CD4-positive, alpha-beta T cell treated with Interleukin-6 for 4 hours (primary cell): Measurements from ENCODE around the gene BLOC1S5.

ENCODE experiments used
- DNase-seq: peaks from one replicate; pipeline ENCODE4 v3.0.0-alpha.2; 2020; ENCODE audit warnings: mixed read lengths

The BLOC1S5 gene, protein sequence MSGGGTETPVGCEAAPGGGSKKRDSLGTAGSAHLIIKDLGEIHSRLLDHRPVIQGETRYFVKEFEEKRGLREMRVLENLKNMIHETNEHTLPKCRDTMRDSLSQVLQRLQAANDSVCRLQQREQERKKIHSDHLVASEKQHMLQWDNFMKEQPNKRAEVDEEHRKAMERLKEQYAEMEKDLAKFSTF

DNA sequence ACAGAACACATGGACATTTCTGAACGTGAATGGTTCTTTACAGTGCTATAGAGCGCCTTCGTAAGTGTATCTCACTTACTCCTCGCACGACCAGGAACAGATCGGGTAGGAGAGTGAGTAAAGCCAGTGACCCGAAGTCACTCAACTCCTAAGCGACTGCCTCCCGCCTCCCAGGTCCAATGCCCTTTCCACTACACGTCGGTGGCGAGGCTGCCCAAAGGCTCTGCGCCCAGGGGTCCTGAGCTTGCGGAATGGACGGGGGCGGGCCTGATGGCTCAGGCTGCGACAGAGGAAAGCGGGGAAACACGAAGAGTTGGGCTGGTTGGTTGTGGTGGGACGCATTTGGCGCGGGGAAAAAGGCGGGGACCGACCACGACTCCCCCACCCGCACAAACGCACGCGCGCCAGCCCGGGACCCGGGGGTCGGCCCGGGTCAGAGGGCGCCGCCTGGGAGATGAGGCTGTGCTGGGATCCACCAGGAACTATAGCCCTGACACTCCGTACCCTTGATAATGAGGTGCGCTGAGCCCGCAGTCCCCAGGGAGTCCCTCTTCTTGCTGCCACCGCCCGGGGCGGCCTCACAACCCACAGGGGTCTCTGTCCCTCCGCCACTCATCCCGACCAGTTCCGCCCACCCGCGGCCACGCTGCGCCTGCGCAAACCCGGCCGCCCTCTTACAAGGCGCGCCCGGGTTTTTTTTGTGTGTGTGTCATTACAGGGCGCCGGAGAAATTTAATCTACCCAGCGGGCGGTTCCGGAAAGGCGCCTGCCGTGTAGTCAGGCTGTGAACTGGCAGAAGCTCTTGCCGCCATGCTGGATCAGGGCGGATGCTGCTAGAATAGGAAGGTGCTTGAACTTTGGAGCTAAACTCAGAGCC is at the start of gene BLOC1S5:
Gene BLOC1S5 (minus strand): TSS at position 629 of the 877 bp plus-strand sequence. CDS start 13 bp downstream, at position 616.
- peak; percentile 96 for DNase-seq

DNA sequence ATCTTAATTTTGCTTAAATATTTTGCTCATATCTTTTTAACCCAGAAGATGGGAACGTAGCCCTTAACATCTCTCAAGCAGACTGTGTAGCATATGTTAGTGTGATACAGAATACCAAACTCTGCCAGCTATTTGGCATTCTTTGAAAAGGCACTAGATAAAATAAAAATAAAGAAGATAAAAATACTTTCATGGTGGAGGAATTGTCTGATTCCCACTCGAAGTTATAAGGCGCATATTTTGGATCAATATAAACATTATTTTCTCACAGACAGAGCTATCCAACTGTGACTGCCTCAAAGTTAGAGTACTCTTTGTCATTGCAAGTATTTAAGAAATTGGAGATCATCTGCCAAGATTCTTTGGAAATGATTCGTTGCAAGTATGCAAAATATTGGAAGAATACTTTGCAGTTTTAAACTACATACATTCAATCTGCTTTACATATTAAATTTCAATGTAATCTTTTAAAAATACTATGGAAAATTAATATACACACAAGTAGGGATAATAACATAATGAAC is 49.0 kb upstream of the BLOC1S5 start:
- no peak for DNase-seq

DNA sequence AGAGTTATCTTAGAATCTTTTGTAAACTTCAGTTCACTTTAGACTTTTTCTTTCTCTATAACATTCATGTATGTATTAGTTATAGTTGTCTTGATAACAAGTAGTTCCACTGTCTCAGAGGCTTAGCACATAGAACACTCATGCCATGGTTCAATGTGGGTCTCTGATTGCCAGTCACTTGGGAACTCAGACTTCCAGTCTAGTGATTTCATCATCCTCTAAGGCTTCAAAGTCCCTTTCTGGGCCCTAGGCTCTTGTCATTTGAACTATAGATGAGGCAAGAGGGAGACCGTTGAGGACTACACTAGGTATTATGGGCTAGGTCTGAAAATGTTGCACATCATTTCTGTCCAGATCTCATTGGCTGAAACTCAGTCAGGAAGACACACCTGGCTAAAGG is 46.5 kb upstream of the BLOC1S5 start:
- DNase-seq: no peak

DNA sequence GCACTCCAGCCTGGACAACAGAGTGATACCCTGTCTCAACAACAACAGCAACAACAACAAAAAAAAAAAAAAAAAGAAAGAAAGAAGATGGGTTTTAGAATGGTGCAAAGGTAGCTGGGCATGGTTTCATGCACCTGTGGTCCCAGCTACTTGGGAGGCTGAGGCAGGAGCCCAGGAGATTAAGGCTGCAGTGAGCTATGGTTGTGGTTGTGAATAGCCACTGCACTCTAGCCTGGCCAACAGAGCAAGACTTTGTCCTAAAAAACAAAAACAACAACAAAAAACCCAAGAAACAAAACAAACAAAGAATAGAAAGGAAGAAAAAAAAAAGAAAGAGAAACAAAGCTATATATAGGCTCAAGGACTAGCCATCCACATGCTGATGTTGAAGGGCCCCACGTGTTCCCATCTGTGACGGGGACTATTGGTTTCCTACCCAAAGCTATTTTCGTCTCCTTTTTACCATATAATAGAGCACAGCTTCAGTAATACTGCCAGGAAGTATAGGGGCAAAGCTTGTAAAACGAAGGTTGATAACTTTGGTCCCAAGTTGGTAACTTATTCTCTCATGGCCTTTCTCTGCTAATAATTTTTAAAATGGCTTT is 46.0 kb upstream of the BLOC1S5 start:
- no peak for DNase-seq

DNA sequence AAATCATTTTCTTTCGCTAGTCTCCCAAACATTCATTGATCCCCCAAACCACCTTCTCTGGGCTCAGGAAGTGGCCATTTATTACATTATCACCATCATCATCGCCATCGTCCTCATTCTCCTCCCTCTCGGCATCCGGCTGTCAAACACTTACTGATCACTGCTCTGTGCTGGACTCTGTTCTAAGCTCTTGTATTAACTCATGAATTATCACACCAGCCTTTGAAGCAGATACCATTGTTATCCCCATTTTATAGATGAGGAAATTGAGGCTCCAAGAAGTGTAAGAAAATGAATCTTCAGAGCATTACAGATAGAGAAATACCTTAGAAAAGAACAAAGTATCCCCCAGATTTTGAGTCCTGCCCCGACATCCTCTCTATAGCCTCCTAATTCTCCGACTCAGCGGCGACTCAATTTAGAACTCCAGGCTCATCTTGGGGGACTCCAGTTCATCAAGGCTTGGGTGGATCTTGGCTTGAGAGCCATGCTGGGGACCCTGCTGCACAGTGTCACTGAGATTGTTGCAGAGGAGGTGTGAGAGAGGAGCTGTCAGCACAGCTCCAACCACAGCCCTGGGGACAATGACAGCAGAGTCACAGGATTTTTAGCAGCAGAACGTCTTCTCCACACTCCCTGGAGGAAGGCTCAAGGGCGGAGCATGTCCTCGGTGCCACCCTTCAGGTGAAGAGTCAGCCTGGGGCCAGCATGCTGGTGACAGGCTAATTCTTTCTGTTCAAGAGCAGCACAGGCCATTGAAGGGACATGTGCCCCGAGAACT is 44.8 kb upstream of the BLOC1S5 start:
- DNase-seq: no peak

DNA sequence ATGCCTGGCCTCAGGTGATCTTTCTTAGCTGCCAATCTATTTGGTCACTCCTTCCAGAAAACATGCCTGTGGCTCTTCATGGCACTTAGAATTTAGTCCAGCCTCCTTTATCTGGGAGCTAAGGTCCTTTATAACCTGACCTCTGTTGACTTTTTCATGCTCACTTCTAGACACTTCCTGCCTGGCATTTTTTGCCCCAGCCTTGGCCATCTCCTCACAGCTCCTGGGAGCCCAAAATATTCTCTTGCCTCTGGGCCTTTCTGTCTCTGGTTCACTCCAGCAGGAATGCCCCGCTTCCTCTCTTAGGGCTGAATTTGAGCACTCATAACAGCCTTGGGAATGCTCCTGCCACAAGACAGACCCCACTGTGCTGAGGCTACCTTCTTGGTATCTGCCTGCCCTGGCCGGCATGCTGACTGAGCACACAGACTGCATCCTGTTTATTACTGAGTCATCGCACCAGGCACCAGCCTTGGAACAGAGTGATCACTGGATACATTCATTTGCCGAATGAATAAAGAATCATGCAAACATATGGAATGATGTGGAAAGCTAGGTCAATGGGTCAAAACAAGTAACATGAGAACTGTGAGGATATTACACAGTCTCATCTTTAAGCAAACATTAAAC is 44.0 kb upstream of the BLOC1S5 start:
- no peak for DNase-seq

DNA sequence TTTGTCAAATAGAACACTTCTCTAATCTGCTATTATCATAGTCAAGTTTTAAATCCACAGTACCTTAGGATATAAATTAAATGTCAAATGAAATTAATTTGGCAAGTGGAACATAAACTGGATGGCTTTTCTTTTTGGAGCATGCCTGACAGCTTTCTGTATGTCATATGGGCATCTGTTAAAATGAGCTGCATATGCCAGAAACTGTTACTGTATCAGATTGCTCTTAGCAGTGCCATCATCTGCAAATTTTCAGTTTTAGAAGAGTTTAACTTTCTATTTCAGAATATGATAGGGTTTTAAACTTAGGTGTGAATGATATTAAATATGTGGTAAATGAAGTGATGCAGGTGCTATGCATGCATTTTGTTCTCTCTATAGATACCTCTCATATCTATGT is 41.6 kb upstream of the BLOC1S5 start:
- DNase-seq: no peak

DNA sequence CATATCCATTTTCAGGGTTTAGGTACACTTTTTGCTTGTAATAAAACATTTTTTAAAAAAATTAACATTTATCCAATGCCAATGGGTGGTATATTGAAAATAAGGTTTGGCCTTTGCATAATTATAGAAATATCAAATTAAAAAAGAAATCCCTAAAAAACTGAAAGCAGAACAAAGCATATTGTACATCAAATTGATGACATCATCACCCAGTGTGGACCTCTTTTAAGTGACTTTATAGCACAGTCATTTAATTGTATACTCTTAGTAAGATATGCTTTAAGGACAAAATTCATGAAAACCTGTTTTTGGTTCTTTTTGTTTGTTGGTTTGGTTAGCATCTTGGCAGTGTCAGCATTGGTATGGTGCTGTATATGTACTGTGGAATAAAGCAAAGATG is 39.5 kb upstream of the BLOC1S5 start:
- DNase-seq: no peak

DNA sequence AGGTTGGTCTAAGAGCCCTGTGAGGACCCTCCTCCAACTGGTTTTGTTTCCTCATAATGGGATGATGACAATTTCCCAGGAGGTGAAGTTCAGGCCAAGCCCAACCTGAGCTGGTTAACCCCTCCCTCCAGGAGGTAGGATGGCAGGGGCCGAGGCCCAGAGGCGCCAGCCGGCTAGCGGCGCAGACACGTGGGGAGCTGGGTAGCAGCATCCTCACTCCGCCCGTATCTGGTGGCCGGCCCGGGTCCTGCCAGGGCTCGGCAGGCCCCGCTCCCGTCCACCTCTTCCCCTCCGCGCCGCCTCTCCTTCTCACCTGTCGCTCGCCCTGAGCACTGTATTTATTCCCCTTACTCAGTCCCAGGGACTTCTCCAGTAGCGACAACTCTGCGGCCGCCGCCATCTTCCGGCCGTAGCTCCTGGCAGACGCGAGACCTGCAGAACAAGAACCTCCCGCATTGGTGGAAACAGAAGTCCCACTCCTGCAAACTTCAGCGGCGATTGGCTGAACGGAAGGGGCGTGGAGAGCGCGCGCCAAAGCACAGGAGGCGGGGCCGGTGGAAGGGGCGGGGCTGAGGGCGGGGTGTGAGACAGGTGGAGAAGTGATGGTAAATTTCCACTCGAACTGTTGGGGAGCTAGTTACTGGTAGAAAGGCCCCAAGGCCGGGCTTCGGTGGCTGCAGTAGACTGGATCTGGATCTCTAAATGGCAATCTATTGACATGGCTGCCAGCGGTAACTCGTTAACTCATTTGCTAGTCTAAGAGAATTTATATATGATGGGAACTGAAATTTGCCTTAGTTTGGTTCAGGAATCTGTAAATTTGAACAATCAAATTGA is 38.2 kb upstream of the BLOC1S5 start, which contains the start of gene EEF1E1:
Gene EEF1E1 (minus strand): TSS at position 427 of the 837 bp plus-strand sequence. CDS start 27 bp downstream, at position 400.
- peak; percentile 97 for DNase-seq

DNA sequence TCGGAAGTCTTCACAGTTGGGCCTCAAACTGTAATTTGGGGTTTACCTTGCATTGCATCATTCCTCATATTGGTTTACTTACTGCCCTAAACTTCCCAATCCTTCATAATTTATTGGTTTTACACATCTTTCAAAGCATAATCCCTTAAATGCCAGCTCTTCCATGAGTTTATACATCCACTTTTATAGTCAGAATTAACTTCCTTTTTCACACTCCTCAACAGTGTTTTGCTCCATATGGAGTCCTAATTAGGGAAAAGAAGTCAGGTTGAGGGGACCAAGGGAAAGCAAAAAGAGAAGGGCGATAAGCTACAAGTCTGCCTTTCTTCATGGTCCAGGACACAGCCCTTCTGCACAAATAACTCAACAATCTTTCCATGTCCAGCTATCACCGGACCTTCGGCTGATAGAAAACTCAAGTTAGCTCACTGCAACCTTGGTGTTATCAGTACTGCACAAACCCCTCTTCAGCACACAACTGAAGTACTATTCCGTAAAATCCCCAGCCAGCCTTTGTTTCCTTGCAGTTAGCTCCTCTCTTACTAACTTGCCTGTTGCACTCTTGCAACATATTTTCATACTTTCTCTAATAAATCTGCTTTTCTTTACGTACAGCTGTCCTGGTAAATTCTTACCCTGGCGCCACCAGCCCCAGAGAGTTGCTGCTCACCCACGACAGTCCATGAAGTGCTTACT is 36.1 kb upstream of the BLOC1S5 start:
- DNase-seq: no peak

DNA sequence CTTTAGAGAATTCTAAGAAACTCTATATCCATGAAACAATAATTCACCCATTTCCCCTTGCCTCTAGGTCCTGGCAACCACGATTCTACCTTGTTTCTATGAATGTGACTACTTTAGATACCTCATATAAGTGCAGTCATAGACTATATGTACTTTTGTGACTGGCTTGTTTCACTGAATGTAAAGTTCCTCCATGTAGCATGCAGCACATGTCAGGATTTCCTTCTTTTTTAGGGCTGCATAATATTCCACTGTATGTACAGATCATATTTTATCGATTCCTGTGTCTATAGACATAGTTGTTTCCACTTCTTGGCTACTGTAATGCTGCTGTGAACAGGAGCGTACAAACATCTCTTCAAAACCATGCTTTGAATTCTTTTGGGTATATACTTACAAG is 26.5 kb upstream of the BLOC1S5 start:
- DNase-seq: no peak

DNA sequence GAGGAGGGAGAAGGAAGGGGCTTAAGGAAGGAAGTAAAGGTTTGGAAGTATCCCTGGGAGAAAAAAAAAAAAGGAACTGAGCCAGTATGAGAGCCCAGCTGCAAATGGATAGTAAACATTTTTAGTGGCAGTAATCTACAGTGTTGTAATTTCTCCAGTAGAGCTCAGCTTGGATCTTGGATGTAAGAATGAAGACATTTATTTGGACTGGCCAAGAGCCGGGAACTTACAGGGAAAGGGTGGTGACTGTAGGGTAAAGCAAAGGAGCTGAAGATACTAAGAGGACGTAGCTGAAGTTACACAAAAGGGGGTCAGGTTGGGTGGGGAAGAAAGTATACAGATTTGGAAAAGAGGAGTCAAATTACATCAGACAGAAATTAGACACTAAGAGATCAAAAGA is 24.7 kb upstream of the BLOC1S5 start:
- no peak for DNase-seq

DNA sequence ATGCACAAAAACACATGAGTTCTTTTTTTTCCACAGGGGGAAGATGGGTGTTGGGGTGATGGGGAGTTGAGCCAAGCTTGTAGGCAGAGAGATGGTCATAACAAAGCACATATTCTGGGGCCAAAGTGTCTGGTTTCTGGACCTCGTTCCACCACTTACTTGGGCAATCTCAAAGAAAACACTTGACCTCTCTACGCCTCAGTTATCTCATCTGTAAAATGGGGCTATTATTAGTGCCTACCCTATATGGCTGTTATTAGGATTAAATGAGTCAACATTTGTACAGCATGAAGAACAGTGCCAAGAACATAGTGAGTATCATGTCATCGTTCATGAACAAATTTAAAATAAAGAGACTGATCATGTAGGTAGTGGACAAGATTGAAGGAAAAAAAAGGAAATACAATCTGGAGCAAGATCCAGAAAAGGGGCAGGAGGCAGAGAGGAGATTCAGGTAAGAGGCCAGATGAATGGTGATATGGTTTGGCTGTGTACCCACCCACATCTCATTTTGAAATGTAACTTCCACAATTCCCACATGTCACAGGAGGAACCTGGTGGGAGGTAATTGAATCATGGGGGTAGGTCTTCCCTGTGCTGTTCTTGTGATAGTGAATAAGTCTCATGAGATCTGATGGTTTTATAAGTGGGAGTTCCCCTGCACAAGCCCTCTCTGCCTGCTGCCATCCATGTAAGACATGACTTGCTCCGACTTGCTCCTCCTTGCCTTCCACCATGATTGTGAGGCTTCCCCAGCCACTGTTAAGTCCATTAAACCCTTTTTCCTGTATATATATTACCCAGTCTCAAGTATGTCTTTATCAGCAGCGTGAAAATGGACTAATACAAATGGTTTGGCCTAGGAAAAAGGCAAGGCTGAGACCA is 23.9 kb upstream of the BLOC1S5 start:
- no peak for DNase-seq

DNA sequence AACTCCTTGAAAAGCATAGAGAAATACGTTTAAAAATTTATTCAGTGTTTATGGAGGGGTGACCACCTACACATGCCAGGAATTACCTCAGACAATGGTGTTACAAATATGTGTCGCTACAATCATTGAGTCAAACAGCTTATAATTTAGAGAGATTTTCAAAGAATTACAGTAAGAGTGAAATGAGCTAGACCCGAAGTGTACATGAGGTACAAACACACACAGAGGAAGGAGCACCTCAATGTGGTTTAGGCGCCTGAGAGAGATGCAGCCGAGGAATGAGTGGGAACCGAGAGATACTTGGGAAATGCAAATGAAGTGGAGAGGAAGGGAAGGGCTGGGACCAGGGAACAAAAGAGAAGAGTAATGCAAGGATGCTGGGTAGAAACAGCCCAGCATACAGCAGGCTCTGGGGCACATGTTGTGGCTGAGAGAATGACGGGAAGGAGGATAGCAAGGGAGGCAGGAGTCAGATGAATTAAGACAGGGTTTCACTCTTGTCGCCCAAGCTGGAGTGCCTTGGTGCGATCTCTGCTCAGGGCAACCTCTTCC is 22.6 kb upstream of the BLOC1S5 start:
- no peak for DNase-seq

DNA sequence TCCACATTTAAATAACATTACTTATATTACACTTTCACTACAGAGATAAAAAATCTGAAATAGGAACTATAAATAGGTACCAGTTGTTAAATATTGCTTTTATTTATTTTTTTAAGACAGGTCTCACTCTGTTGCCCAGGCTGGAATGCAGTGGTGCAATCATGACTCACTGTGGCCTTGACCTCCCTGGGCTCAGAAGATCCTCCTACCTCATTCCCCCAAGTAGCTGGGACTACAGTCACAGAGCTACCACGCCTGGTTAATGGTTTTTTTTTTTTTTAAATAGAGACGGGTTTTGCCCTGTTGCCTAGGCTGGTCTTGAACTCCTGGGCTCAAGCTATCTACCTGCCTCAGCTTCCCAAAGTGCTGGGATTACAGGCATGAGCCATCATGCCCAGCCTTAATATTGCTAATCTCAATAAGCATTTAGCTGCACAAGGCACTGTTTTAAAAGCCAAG is 20.9 kb upstream of the BLOC1S5 start:
- no peak for DNase-seq

DNA sequence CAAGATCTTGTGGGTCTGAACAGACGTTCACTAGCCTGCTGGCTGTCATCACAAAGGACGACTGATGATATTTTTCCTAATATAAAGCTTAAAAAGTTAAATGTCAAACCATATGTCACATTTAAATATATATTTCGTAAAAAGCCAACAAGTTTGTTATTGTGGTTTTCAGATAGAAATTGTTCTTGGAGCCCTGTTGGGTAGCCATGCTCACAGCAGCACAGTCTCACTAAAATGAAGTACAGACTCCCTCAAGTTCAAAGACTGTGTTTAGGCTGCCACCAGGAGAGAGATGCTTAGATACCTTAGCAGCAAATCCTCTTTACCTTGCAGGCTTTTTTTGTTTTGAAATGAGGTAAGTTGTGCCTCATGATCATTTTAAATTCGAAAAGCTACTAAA is 20.4 kb upstream of the BLOC1S5 start:
- DNase-seq: no peak

DNA sequence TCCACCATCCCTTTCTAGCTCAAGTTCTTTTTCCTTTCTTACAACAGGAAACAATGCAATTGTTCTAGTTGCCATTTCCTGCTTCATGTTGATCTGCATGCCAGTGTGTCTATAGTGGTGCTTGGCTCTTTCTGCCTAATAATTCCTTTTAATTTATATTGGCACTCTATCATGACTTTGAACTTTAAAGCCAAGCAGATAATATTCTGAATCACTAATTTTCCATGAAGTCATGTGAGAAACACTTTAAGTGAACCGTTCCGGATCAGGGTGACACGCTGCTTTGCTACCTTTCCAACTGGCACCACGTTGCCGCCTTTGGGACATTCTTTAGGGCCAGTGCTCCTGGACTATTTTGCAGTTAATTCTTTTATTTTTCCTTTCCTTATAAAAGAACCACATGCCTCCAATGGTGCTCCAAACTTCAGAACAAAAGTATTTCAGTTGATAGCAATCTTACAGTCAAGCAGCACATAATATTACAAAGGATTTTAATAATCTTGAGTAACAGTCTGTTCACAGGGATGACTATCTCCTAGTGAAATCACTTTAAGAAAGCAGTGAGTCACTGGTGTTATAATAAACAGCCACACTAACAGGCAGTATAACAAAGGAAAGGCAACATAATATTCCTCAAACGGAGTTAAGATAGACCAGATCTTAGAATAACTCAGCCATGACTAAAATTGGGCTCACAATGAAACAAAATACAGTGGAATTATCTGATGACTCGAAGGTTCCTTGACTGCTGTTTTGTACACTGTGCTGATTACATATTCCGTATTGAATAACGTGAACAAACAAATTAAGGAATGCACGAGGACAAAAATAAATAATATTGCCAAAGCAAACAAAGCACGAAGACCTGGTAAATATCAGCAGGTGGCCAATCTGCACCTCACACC is 19.0 kb upstream of the BLOC1S5 start:
- no peak for DNase-seq

DNA sequence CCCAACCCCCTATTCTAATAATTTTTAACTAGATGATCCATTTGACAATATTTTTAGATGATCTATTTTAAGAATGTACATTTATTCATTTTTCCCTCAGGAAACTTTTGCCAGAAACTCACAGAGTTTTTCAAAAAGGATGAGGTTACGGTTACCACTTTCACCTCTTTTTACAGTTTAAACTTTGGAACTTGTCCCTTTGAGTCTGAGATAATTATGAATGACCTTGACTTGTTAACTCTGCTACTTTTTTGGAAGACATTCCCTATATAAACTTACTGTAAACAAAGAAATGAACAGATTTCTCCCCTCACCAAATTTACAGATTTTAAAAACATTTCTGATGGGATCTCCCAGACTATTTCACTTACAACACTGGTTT is 18.4 kb upstream of the BLOC1S5 start:
- no peak for DNase-seq
